OCI-LY1 (cell line): Measurements from ENCODE around the gene ACER1.

Source experiments
- H2AFZ ChIP-seq: fragments of 200-600 bp; sonication (generic), shearing (Covaris generic); 2 replicates; pipeline ENCODE4 v1.6.0; 2014; ENCODE audit warnings: antibody characterized with exemption, mild to moderate bottlenecking, low read length
- H3F3A ChIP-seq: fragments of 200-600 bp; sonication (generic), shearing (Covaris generic); 2 replicates; pipeline ENCODE4 v1.6.0; 2014; ENCODE audit warnings: mild to moderate bottlenecking, antibody characterized with exemption, low read length, moderate library complexity; ENCODE audit not compliant: insufficient read depth
- H3K27ac ChIP-seq: fragments of 200-600 bp; sonication (generic); 2 replicates; pipeline ENCODE4 v1.5.1; 2014; ENCODE audit warnings: low read length, mixed run types, mild to moderate bottlenecking, low read depth; ENCODE audit not compliant: poor library complexity, severe bottlenecking
- H3K27me3 ChIP-seq: fragments of 200-600 bp; sonication (generic); 2 replicates; pipeline ENCODE4 v1.6.0; 2014; ENCODE audit warnings: antibody characterized with exemption, mild to moderate bottlenecking, low read length, moderate library complexity; ENCODE audit not compliant: insufficient read depth
- H3K36me3 ChIP-seq: fragments of 200-600 bp; sonication (generic); 2 replicates; pipeline ENCODE4 v1.6.1; 2014; ENCODE audit warnings: mild to moderate bottlenecking, antibody characterized with exemption, low read length, moderate library complexity, mixed read lengths; ENCODE audit not compliant: insufficient read depth
- H3K4me1 ChIP-seq: fragments of 200-600 bp; sonication (generic); 2 replicates; pipeline ENCODE4 v1.5.1; 2014; ENCODE audit warnings: mild to moderate bottlenecking, low read length, moderate library complexity; ENCODE audit not compliant: insufficient read depth, severe bottlenecking
- H3K4me2 ChIP-seq: fragments of 200-600 bp; sonication (generic), shearing (Covaris generic); 2 replicates; pipeline ENCODE4 v1.6.1; 2014; ENCODE audit warnings: low read length
- H3K4me3 ChIP-seq: fragments of 200-600 bp; sonication (generic); 2 replicates; pipeline ENCODE4 v1.5.1; 2014; ENCODE audit warnings: low read length, low read depth, mild to moderate bottlenecking, mixed read lengths; ENCODE audit not compliant: poor library complexity, severe bottlenecking
- H3K79me2 ChIP-seq: fragments of 200-600 bp; shearing (Covaris generic); 2 replicates; pipeline ENCODE4 v1.6.1; 2016; ENCODE audit warnings: mixed run types, low read length, mixed read lengths; ENCODE audit not compliant: insufficient read depth
- H3K9ac ChIP-seq: fragments of 200-600 bp; sonication (generic), shearing (Covaris generic); 2 replicates; pipeline ENCODE4 v1.6.1; 2014; ENCODE audit warnings: mild to moderate bottlenecking, low read length, mixed read lengths
- H3K9me2 ChIP-seq: fragments of 200-600 bp; sonication (generic), shearing (Covaris generic); 2 replicates; pipeline ENCODE4 v1.6.1; 2014; ENCODE audit warnings: low read depth, mild to moderate bottlenecking, low read length, mixed read lengths
- H3K9me3 ChIP-seq: fragments of 200-600 bp; shearing (Covaris generic); 2 replicates; pipeline ENCODE4 v1.6.1; 2014; ENCODE audit warnings: low read length, mixed read lengths
- H4K20me1 ChIP-seq: fragments of 200-600 bp; sonication (generic), shearing (Covaris generic); 2 replicates; pipeline ENCODE4 v1.6.0; 2016; ENCODE audit warnings: mild to moderate bottlenecking, low read length; ENCODE audit not compliant: insufficient read depth
- EZH2 ChIP-seq: fragments of 200-600 bp; sonication (generic), shearing (Covaris generic); IDR thresholded peaks from 2 replicates; pipeline ENCODE4 v1.8.0; 2017; ENCODE audit warnings: borderline replicate concordance, mixed run types, mild to moderate bottlenecking, antibody characterized with exemption, low read length, moderate library complexity, mixed read lengths
- TF ChIP-seq, protein P1 (sequence below): fragments of 200-600 bp; sonication (generic), shearing (Covaris generic); IDR thresholded peaks from 2 replicates; pipeline ENCODE4 v1.5.1; 2017; ENCODE audit warnings: mild to moderate bottlenecking, antibody characterized with exemption, low read length, moderate library complexity, mixed read lengths

Gene ACER1

DNA sequence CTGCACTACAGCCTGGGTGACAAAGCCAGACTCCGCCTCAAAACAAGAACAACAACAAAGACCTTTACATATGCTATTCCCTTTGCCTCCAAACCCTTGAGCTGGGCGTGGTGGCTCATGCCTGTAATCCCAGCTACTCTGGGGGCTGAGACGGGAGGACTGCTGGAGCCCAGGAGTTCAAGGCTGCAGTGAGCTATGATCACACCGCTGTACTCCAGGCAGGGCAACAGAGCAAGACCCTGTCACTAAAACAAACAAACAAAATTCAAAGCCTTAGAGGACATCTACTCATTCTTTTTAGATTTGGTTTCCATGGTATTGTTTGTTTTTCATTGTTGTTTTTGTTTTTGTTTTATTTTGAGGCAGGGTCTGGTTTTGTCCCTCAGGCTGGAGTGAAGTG is 7.8 kb downstream of the ACER1 start:
- TF ChIP-seq, protein P1, sequence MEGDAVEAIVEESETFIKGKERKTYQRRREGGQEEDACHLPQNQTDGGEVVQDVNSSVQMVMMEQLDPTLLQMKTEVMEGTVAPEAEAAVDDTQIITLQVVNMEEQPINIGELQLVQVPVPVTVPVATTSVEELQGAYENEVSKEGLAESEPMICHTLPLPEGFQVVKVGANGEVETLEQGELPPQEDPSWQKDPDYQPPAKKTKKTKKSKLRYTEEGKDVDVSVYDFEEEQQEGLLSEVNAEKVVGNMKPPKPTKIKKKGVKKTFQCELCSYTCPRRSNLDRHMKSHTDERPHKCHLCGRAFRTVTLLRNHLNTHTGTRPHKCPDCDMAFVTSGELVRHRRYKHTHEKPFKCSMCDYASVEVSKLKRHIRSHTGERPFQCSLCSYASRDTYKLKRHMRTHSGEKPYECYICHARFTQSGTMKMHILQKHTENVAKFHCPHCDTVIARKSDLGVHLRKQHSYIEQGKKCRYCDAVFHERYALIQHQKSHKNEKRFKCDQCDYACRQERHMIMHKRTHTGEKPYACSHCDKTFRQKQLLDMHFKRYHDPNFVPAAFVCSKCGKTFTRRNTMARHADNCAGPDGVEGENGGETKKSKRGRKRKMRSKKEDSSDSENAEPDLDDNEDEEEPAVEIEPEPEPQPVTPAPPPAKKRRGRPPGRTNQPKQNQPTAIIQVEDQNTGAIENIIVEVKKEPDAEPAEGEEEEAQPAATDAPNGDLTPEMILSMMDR: no peak
- no peak for TF ChIP-seq EZH2
- Histone ChIP-seq H3K9ac (no peak overlapping the region), H3F3A (no peaks in the 10 kb centered on the region), H3K9me3 (no peaks in the 10 kb centered on the region), H3K4me3 (no peak overlapping the region), H3K79me2 (no peaks in the 10 kb centered on the region), H2AFZ (no peak overlapping the region), H3K9me2 (no peaks in the 10 kb centered on the region), H3K27ac (no peak overlapping the region), H3K4me2 (no peak overlapping the region), H4K20me1 (no peaks in the 10 kb centered on the region), H3K4me1 (no peaks in the 10 kb centered on the region), H3K27me3 (peaks cover 7% of the 10 kb centered on the region; the same call in 1 of the 2 replicates), H3K36me3 (no peaks in the 10 kb centered on the region)

DNA sequence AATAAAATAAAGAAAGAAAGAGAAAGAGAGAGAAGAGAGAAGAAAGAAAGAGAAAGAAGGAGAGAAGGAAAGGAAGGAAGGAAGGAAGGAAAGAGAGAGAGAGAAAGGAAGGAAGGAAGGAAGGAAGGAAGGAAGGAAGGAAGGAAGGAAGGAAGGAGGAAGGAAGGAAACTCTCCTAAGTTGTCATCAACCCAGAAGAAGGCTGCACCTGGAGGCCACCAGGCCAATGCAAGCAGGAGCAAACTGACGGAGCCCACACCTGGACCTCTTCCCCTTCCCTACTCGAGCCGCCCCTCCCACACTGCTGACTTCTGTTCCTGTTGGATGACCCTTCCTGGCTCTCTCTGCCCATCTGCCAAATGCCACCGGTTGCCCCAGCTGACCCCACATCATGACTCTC is 8.7 kb downstream of the ACER1 start:
- H4K20me1 ChIP-seq: no peaks in the 10 kb centered on the region
- H3K9me3 ChIP-seq: no peaks in the 10 kb centered on the region
- H2AFZ ChIP-seq: no peak overlapping the region
- H3K79me2 ChIP-seq: no peaks in the 10 kb centered on the region
- H3K27me3 ChIP-seq: peaks cover 5% of the 10 kb centered on the region; the same call in 1 of the 2 replicates
- H3K36me3 ChIP-seq: no peaks in the 10 kb centered on the region
- no peaks in the 10 kb centered on the region for H3F3A ChIP-seq
- no peak overlapping the region for H3K4me3 ChIP-seq
- no peak overlapping the region for H3K9ac ChIP-seq
- no peak overlapping the region for H3K27ac ChIP-seq
- no peak overlapping the region for H3K4me2 ChIP-seq
- no peaks in the 10 kb centered on the region for H3K4me1 ChIP-seq
- H3K9me2 ChIP-seq: no peaks in the 10 kb centered on the region
- TF ChIP-seq EZH2: no peak
- TF ChIP-seq, protein P1: no peak

DNA sequence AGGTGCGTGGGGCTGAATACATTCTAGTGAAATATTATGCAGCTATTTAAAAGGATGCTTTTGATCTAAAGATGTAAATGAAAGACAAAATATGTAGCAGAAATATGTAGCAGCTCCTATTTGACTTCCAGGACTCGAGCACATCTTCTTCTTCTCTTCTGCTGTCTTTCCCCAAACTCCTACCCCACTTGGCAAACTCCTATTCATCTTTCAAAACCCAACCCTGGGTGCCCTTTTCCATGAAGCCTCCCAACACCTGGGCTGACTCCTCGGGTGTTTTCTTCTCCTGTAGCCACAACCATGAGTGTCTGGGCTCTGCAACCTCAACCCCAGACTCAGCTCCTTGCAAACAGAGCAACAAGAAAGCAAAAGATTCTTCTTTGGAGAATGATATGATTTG is 11.1 kb downstream of the ACER1 start:
- TF ChIP-seq, protein P1: no peak
- TF ChIP-seq EZH2: no peak
- Histone ChIP-seq H3K4me2 (no peak overlapping the region), H3K27ac (no peak overlapping the region), H3K27me3 (peaks cover 5% of the 10 kb centered on the region; the same call in 1 of the 2 replicates), H3K9me3 (no peaks in the 10 kb centered on the region), H3K9me2 (no peaks in the 10 kb centered on the region), H3K36me3 (no peaks in the 10 kb centered on the region), H3K4me1 (no peaks in the 10 kb centered on the region), H2AFZ (no peak overlapping the region), H3F3A (no peaks in the 10 kb centered on the region), H3K4me3 (no peak overlapping the region), H4K20me1 (no peaks in the 10 kb centered on the region), H3K9ac (no peak overlapping the region), H3K79me2 (no peaks in the 10 kb centered on the region)
